ENCODE data around the gene AKR1C3.

AKR1C3 gene

DNA sequence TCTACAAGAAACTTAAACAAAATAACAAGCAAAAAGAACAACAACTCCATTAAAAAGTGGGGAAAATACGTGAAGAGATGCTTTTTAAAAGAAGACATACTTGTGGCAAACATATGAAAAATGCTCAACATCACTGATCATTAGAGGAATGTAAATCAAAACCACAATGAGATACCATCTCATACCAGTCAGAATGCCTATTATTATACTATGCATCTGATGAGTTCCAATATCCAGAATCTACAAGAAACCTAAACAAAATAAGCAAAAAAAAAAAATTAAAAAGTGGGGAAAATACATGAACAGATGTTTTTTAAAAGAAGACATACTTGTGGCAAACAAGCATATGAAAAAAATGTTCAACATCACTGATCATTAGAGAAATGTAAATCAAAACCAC lies 29.6 kb upstream of the AKR1C3 start:
- TF ChIP-seq, protein P1, sequence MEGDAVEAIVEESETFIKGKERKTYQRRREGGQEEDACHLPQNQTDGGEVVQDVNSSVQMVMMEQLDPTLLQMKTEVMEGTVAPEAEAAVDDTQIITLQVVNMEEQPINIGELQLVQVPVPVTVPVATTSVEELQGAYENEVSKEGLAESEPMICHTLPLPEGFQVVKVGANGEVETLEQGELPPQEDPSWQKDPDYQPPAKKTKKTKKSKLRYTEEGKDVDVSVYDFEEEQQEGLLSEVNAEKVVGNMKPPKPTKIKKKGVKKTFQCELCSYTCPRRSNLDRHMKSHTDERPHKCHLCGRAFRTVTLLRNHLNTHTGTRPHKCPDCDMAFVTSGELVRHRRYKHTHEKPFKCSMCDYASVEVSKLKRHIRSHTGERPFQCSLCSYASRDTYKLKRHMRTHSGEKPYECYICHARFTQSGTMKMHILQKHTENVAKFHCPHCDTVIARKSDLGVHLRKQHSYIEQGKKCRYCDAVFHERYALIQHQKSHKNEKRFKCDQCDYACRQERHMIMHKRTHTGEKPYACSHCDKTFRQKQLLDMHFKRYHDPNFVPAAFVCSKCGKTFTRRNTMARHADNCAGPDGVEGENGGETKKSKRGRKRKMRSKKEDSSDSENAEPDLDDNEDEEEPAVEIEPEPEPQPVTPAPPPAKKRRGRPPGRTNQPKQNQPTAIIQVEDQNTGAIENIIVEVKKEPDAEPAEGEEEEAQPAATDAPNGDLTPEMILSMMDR (IDR thresholded peaks at IDR 0.05; ENCODE audit: control insufficient read depth, insufficient read depth, low read depth, low read length, missing control alignments): no peak
- DNase-seq (ENCODE audit: low read depth): no peak
- no peak overlapping the region for H3K4me3 ChIP-seq (ENCODE audit: control insufficient read depth, low read depth, low read length)

DNA sequence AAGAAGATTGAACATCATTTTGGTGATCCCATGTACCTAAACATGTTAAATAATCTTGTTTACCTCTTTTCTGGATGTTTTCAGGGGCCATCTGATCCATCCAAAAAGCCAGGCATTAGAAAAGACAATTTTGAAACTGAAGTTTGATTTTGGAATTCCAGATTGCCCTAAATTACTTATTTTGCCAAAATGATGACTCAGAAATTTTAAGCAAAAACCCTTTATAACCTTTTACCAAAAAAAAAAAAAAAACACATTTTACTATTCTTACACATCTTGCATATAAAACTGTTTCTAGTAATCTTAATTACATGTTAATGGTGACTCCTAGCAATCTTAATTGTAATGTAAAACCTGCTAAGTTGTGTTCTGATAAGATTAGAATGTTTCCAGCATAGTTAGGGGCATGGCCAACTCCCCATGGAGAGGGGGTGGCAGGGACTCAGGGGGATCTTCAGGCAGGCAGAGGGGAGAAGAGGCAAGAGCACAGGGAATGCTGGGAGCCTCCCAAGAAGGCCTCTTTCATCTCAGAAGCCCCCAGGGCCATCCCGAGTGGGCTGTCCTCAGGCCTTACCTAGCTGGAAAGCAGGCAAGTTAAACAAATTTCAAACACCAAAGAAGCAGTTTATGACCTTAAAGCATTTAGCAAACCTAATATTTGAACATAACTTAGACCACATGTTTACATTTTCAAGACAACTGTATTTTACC lies 25.8 kb upstream of the AKR1C3 start:
- no peak overlapping the region for H3K4me3 ChIP-seq (ENCODE audit: control insufficient read depth, low read depth, low read length)
- DNase-seq (ENCODE audit: low read depth): no peak
- TF ChIP-seq, protein P1 (IDR thresholded peaks at IDR 0.05; ENCODE audit: control insufficient read depth, insufficient read depth, low read depth, low read length, missing control alignments): no peak

DNA sequence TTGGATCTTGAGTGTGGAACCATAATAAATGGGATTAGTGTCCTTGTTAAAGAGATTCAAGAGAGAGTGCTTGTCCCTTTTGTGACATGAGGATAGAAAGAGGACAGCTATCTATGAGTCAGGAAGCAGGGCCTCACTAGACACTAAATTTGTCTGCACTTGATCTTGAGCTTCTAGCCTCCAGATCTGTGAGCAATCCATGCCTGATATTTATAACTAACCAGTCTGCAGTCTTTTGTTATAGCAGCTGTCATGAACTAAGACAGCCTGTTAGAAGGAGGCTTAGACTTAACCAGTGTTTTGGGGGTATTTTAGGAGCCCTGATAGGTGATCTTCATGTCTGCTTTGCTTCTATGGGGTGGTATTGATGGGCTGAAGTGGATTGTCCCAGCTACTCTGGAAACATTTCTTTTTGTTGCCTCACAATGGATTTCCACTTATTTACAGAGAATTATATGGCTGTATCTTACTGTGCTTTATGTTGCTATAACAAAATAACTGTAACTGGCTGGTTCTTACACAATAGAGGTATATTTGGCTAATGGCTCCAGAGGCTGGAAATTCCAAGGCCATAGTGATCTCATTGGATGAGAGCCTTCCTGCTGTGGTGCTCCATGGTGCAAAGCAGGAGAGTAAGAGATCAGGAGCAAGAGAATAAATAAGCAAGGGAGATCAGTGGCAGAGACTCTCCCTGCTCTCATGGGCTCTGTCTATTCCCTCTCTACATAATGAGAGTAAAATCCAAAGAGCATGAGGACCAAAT lies 23.4 kb upstream of the AKR1C3 start:
- H3K4me3 ChIP-seq (ENCODE audit: control insufficient read depth, low read depth, low read length): no peak overlapping the region
- TF ChIP-seq, protein P1 (IDR thresholded peaks at IDR 0.05; ENCODE audit: control insufficient read depth, insufficient read depth, low read depth, low read length, missing control alignments): no peak

DNA sequence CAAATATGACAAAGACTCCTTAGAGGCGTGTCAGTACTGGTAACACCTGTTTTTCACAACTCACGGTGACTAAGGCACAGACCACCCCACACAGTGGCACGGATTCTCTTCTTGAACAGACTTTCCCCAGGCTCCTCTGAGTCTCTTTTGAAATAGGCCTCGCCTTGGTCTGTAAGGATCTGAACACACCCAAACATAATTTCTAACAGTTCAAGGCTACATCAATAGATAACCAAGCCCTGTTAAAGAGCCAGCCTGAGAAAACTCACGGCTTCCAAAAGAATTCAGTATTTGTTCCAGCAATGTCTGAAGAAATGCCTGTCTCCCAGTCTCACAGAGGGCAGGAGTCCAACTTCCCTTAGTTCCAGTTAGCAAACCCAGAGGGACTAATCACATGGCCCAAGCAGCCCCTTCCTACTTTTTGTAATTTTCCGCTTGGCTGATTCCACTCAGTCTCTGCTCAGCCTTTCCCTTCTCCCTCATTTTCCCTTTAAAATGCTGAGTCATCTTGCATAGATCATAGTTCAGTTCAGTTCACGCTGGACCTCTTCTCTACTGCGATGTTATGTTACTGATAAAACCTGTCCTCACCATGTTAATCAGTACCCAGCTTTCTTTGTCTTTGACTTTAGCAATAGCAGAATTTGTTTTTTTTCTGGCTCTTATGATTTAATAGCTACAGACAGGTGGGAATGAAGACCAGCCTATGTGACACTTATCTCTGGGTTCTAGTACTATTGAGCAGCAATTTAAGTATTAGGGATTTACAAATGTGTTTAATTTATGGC lies 22.6 kb upstream of the AKR1C3 start:
- DNase-seq (ENCODE audit: low read depth): peak; percentile 63
- no peak overlapping the region for H3K4me3 ChIP-seq (ENCODE audit: control insufficient read depth, low read depth, low read length)
- TF ChIP-seq, protein P1 (IDR thresholded peaks at IDR 0.05; ENCODE audit: control insufficient read depth, insufficient read depth, low read depth, low read length, missing control alignments): no peak

More for the DNA sequence above, 23.4 kb upstream of the AKR1C3 start:
- no peak for DNase-seq (ENCODE audit: low read depth)

DNA sequence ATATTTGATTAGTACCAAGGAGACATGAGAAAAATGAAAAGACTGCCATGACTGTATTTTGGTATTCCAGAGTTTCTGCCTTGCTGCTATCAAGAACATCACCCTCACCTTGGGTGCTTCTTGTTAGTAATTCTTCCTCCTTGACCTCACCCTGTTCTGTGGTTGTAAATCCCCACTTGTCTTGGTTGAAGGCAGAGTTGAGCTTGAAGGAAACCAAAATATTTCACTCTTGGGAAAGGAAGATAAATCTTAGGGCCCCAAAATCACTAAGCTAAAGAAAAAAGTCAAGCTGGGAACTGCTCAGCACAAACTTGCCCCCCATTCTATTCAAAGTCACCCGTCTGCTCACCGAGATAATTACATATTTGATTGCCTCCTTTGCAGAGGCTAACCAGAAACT lies 20.6 kb upstream of the AKR1C3 start:
- TF ChIP-seq, protein P1 (IDR thresholded peaks at IDR 0.05; ENCODE audit: control insufficient read depth, insufficient read depth, low read depth, low read length, missing control alignments): no peak
- H3K4me3 ChIP-seq (ENCODE audit: control insufficient read depth, low read depth, low read length): no peak overlapping the region
- no peak for DNase-seq (ENCODE audit: low read depth)

DNA sequence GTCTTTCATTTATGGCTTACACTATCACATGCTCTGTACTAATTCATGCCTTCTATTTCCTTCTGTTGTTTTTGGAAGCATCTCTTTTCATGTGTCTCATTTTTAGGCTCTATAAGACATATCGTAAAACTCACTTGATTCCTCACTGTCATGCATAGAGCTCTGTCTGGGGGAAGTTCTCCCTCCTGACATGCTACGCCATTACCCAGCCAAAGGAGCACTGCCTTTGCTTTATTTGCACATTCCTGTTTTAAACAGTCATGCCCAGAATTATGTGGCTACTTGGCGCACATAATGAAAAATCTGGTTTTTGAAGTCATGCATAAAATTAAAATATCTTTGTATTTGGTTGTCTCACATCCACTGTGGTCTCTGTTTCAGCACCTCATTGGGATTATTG lies 17.6 kb upstream of the AKR1C3 start:
- H3K4me3 ChIP-seq (ENCODE audit: control insufficient read depth, low read depth, low read length): no peak overlapping the region
- DNase-seq (ENCODE audit: low read depth): peak; percentile 32
- TF ChIP-seq, protein P1 (IDR thresholded peaks at IDR 0.05; ENCODE audit: control insufficient read depth, insufficient read depth, low read depth, low read length, missing control alignments): no peak
